Middle frontal gyrus (tissue), 1 donor: ENCODE results near the gene TBX10.
"Not testable (repeated sequence)": the region's sequence is repeated elsewhere in the genome, so short reads cannot be mapped to it uniquely, and the experiment has no call there.

ENCODE experiments used
- DNase-seq: peaks from one replicate; pipeline ENCODE4 v3.0.0-alpha.2; 2015; ENCODE audit warnings: low spot score; ENCODE audit errors: extremely low spot score

Gene TBX10

GRCh38 chr11:67646535-67647336 is 7.2 kb upstream of the TBX10 start:
- no peak for DNase-seq

DNA sequence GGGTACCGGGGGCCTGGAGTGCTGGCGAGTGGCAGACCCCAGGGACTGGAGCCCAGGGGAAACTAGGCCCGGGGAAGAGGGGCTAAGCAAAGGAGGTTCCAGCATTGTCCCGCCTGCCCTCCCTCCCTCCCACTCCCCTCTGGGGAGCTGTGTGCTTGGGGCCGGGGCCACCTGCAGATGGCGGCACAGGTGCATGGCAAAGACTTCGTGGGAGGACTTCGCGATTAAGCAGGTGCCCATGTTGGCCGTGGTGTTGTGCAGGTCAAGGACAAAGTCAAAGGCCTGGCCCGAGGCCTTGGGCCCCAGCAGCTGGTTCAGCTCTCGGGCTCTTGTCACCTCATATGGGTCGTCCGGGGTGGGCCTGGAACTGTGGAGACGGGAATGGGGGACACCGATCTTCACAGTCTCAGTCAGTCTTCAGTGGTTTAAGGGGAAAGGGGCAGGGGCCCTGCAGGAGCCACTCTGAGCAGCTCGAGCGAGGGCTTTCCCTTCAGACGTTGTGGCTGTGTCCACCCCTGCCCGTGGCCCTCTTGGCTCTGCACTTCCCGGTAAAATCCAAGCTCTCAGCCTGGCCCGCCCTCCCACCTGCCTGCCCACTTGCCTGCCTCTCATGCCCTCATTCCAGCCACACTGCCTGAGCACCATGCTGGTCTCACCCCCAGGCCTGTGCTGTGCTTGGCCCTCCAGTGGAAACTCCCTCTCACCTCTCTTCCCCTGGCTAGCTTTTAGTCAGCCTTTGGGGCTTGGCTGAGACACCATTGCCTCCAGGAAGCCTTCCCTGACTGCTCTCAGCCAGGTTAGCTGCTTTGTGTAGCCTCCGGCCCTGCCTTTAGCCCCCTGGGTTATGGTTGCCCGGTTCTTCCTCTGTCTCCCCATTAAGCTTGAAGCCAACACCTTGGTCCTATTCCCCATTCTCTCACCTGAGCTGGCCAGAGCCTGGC is 6.2 kb upstream of the TBX10 start:
- no peak for DNase-seq

DNA sequence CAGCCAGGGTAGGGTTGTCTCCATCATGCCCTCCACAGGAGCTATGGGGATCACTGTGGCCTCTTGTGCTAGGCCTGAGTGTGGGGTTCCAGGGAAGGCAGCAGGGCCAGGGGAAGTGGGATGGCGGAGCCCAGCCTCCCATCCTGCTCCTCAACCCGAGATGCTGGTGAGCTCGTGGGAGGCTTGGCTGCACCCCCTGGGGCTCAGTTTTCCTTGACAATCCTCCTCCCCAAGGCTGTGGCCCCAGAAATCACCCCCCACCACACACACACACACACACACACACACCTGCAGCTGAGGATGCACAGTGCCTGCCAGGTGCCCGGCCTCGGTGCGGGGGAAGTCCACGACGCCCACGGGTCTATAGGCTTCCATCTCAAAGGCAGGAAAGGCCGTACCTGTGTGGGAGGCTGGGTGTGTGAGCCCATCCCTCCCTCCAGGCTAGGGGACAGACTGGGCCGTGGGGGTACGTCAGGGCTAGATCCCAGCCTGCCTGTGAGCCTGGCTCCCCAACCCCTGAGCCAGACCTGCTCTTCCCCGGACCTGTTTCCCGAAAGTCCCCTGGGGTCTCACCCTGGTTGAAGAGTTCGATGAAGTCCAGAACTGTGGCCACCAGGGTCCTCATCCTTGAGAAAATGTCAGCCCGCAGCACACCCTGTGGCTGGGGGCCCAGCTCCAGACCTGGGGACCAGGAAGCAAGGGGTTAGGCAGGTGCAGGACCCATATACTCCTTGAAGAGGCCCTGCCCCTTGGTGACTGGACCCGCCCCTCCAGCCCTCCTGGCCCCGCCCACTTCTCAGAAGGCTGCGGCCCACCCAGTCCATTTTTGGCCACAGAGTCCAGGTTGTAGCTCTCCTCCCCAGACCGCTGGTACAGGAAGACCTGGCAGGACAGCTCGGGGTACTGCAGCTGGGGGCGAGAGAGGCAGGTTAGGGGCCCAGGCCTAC is 5.2 kb upstream of the TBX10 start:
- DNase-seq: no peak

- DNase-seq: no peak
Observed at GRCh38 chr11:67644042-67644441, 4.5 kb upstream of the TBX10 start.

GRCh38 chr11:67642173-67643120 is 2.9 kb upstream of the TBX10 start:
- DNase-seq: no peak

DNA sequence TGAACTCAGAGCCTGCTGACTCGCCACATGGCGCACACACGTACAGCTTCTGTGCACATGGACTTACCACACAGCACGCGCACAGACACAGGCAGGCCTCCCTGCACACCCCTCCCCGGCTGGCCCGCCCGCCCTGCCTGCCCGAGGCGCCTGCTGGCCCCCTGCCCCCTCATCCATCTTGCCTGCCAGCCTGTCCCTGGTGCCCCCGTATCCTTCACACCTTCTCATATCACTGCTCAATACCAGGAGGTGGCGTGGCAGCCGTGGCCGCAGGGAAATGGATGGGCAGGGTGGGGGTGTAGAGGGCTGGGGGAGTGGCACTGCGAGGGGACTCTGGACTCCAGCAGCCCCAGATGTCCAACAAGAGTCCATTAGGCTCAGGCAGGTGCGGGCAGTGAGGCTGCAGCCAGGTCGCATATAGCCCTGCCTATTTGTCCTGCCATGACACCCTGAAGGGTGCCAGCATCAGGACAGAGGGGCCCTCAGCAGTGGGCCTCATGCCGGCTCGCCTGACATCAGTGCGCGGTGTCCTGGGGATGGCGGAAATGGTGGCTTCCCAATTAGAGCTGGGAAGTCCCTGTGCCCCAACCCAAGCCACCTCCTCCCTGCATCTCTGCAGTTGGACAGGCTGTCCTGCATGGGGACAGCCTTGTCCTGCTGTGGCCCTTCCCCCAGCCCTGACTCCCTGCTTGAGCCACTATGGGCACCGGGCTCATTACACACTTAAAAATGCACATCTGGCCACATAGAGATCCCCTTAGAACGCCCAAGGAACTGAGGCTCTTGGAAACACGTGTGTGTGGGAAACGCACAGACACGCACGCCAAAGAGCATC is 2.0 kb upstream of the TBX10 start:
- DNase-seq: no peak

DNA sequence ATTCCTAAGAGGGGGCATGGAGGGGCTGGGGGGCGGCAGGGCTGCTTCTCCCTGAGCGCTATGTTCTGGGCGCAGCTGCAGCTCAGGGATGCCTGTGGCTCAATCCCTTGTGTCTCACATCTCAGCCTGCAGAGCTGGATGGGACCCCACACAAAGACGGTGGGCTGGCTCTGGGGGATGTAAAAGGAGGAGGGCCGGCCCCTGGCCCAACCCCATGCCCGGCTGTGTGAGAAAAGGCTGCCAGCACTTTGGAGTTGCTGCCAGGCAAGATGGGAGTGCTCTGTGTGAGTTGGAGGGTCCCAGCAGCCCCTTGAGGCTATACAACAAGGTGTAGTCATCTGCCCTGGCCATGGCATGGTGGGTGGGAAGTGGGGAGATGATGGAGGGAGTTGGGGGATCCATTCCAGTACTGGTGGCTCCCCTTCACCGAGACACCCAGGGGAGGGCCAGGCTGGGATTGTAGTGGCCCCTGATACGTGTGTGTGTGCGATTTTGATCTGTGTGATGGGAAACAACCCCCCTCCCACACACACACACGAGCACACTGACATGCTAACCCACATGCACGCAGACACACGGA is 1.3 kb upstream of the TBX10 start:
- no peak for DNase-seq

DNA sequence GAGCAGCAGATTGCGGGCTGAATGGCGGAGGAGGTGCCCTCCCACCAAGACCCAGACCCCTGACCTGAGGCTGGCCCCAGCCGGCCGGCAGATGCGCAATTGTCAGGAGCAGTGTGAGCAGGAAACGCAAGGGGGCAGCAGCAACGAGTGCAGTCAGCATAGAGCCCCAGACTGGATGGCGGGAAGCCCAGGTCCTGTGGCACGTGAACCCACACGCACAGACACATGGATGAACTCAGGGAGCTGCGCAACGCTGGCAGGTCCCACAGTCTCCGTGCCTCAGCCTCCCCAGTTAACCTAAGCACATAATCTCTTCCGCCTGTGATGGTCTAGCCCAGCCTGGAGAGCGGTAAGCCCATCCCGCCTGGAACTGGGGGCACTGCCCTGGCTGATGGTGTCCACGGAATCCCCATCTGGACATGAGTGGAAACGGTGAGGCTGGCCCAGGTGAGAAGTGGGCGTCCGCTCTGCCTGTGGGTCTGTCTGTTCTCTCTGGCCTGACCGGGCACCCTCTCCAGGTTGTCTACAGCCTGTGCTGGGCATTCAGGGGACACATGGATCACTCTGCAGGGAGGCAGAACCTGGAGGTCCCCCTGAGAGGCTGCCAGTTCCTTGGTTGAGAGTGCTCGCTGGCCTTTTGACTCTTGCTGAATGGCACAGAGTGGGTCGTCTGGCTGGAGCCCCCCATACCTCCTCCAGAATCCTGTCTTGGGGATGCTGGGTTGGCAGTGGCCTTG is 626 bp upstream of the TBX10 start:
- DNase-seq: no peak

DNA sequence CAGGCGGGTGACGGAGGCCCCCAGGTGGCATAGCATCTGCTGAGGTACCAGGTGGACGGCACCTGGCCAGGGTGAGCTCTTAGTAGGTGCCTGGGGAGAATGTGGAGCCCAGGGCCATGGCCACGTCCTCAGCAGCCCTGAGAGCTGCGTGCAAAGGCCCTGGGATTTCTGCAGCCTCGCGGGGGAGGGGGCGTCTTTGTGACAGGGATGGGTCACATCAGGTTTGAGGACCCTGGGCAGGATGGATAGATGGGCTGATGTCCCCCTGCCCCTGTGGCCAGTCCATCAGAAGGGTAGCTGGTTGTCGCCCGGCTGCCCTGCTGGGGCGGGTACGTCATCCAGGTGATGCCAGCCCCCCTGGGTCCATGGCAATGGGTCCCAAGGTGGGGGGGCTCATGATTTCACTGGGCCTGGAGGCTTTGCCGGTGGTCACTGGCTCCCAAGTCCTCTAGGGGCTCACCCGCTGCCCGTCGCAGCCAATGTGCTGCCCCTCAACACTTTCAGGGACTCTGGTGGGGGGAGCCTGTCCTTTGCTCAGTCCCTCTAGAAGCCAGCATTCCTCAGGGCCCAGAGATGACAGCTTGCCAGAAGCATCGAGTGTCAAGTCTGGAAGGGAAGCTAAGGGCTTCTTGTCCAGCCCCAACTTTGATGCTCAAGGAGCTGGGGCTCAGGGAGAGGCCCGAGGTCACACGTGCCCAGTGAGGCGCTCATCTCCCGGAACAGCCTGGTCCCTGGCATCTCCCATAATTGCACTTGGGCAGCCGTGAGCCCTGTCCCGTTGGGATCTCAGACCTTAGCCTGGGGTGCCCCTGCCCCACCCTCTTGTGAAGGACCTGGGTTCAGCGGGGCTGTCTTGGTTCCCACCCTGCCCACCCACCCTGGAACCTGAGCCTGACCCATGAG is 777 bp downstream of the TBX10 start:
- DNase-seq: no peak

DNA sequence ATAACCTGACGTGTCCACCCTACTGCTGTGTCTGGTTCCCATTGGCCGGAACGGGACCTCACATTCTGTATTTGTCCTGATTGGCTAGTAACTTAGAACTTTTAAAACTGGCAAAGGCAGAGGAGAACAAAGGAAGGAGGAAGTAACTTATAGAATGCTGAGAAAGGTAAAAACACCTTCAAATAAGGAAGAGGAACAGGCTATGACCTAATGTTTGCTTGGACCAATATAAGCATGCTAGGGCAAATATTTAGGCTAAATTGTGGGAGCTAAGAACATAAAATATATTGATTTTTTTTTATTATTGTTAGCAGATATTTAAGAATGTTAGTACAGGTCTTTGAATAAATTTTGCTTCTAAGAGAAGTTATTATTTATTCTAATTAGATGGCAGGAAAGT is 2.1 kb downstream of the TBX10 start:
- DNase-seq: not testable (repeated sequence)

DNA sequence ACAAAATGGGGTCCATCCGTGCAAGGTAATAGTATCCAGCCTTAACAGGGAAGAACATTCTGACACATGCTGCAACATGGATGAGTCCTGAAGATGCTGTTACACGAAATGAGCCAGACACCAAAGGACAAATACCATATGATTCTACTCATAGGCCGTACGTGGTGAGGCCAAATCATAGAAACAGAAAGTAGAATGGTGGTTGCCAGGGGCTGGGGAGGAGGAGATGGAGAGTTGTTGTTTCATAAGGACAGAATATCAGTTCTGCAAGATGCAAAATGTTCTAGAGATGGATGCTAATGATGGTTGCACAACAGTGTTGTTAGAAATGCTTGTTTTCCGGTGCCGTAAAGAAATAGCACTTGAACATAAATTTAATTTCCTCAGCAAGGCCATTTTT is 2.6 kb downstream of the TBX10 start:
- no peak for DNase-seq

- no peak for DNase-seq
Observed at GRCh38 chr11:67635231-67635521, 4.4 kb downstream of the TBX10 start.

- no peak for DNase-seq
Observed at GRCh38 chr11:67634366-67635230, 5.0 kb downstream of the TBX10 start.

DNA sequence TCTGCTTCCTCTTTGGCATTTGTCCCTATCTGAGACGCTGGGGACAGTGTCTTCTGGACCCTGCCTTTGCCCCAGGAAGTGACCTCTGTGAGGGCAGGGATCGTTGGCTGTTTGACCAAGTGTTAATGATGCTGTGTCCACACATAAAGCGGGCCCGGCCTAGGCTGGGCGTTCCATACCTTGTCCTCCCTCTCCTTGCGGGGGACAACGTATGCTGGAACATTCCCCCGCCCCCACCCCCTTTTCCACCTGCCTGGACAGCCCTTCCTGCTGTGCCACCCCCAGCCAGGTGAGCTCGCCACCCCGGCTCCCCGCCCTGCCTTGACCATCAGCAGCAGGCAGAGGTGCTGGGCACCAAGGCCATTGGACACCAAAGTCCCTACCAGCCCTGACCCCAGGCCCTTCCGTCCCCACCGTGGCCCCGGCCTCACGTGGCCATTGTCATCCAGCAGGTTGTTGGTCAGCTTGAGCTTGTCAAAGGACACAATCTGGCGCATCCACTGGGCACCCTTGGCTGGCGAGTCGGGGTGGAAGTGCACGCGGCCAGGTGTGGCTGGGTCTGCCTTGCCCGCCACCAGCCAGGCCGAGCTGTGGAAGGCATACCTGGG is 5.7 kb downstream of the TBX10 start:
- DNase-seq: no peak

DNA sequence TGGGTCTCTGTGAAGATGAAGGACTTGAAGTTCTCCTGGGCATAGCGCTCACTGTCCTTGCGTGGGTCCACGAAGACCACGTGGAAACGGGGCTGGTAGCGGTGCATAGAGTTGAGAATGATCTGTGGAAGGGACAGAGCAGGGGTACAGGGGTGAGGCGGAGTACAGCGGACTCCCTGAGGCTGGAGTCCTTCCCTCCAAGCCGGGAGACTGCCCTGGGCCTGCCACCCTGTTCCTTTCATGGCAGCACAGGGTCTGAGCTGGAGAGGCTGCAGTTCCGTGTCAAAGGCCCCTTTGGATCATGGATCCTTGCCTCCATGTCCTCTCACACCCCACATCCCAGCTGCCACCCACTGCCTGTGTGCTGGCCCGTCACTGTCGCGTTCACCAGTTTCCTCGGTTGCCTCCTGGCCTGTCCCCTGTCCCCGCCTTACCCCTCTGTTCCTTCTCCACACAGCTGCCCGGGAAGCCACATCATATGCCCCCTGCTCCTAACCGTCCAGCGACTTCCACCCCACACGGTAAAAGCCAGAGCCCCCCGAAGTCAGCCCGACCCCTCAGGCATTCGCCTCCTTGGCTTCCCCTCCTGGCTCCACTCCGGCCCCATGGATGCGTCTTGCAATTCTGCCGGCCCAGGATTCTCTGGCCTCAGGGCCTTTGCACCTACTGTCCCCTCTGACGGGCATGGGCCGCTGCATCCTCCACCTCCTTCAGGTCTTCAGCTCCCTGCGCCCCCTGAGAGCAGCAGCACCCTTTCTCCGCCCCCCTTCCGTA is 6.4 kb downstream of the TBX10 start:
- no peak for DNase-seq
